ENCODE results near the gene DGKH.

- TF ChIP-seq POLR2A (IDR thresholded peaks at IDR 0.05; ENCODE audit: low read depth, low read length) (no peak), TAF1 (IDR thresholded peaks at IDR 0.05; ENCODE audit: borderline replicate concordance, low read depth, low read length) (no peak), POLR2AphosphoS5 (IDR thresholded peaks at IDR 0.05; ENCODE audit: low read depth, low read length) (no peak)
Observed at GRCh38 chr13:42000846-42001245, 47.6 kb upstream of the DGKH start.
